Ammon's horn (tissue), 1 donor: ENCODE results near the gene GCLM.
"Not testable (repeated sequence)": the region's sequence is repeated elsewhere in the genome, so short reads cannot be mapped to it uniquely, and the experiment has no call there.

Experiments used
- DNase-seq: peaks from one replicate; pipeline ENCODE4 v3.0.0-alpha.2; 2016; ENCODE audit warnings: low spot score

Gene GCLM

DNA sequence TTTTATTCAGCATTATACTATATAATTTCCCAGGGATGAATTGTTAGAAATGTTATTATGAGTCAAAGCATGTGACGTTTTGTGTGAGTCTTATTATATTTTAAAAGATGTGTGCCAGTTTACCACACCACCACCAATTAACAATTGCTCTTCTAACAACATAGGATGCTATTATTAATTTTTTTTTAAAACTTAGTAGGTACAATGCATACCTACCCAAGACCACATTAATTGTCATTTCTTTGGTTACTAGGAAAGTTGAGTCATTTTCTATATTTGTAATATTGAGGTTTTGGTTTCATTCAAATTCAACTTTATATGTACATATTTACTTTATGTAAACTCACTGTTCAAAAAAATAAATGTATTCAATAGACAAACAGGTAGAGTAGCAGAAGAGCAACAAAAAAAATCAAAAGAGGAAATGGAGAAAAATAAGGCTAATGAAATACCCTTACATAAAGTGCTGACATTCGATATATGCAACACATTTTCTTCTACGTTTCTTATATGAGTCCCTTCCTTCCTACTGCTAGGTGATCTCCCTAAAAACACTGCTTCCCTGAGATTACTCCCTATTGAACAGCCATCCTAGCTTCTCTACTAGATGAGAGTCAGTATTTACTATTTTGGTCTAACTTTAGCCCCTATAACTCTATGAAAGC is 9.6 kb downstream of the GCLM start:
- no peak for DNase-seq

GRCh38 chr1:93888900-93889299 is 20.3 kb downstream of the GCLM start:
- DNase-seq, result no peak

DNA sequence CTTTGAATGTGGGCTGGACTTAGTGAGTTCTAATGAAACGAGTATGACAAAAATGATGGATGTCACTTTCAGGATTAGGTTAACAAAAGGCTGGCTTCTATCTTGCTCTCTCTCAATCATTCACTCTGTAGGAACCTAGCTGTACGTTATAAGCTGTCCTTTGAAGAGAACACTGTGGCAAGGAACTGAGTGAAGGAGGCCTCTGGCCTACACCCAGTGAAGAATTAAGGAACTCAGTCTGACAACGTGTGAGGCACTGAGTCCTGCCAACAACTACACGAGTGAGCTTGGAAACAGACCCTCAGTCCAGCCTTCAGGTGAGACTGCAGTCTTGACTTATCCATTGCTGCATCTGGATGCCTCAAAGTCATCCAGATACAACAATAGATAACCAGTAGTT is 27.0 kb downstream of the GCLM start:
- no peak for DNase-seq

- DNase-seq, result no peak
Observed at GRCh38 chr1:93880731-93881130, 28.5 kb downstream of the GCLM start.

DNA sequence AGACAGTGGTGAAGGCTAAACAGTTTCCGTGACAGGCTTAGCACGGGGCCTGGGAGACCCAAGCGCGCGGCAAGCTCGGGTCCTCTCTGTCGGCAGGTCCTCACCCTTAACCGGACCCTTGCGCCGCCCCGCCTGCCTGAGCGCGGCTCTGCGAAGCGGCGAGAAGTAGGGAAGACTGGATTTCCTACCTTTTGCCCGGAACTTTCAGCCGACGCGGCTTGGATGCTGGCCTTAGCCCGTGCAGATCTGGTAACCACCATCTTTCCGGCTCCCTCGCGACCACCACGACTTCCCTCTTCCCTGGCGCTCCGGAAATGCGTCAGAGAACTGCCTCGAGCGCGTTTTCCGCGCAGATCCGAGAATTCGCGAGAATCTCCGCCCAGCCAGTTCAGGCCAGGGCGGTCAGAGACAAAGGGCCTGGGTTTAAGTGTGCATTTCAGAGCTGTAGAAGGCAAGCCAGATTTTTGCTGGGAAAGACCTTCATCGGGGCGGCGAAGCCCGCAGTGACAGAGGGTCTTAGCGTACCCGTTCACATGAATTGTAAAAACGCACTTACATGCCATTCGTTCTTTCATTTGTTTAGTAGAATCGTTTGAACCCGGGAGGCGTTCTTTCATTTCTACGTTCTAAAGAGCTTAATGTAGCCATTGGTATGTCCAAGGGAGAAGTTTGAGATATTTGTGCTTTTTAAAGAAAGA is 30.2 kb downstream of the GCLM start, which contains the start of gene DNTTIP2:
Gene DNTTIP2 (minus strand): TSS at position 318 of the 698 bp plus-strand sequence. CDS start 58 bp downstream, at position 260.
- DNase-seq, result peak; percentile 92

- peak; percentile 34 for DNase-seq
Observed at GRCh38 chr1:93878501-93878888, 30.7 kb downstream of the GCLM start.

DNA sequence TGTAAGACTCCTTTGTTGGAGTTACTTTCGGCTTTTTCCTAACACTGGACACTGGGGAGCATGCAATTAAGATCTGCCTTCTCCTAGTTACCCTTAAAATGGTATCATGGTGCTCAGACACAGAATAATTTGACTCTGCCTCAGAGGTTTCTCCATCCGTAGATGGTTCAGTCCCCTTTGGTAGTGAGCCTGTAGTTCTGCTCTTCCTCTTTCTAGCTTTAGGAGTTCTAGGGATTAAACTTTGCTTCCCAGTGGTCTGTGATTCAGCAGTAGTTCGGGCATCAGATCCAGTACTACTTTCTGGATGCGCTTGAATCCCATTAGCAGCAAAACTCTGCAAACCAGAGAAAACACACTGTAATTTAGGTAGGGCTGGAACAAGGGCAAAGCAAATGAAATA is 31.7 kb downstream of the GCLM start:
- no peak for DNase-seq

DNA sequence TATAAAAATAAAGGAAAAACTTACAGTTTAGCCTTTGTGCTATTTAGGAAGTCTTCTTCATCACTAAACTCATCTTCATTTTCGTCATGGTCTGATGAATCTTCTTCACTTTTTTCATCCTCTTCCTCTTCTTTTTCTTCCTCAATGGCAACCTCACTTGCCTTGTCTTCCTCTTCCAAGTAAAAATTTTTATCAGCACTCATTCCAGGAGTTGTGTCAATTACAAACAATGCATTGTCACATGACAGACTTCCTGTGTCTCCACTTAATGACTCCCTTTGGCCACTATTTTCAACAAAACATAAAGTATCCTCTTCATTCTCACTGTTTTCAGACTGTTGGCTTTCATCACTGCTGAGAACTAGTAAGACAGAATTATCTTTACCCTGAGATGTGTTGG is 33.0 kb downstream of the GCLM start:
- DNase-seq, result no peak

DNA sequence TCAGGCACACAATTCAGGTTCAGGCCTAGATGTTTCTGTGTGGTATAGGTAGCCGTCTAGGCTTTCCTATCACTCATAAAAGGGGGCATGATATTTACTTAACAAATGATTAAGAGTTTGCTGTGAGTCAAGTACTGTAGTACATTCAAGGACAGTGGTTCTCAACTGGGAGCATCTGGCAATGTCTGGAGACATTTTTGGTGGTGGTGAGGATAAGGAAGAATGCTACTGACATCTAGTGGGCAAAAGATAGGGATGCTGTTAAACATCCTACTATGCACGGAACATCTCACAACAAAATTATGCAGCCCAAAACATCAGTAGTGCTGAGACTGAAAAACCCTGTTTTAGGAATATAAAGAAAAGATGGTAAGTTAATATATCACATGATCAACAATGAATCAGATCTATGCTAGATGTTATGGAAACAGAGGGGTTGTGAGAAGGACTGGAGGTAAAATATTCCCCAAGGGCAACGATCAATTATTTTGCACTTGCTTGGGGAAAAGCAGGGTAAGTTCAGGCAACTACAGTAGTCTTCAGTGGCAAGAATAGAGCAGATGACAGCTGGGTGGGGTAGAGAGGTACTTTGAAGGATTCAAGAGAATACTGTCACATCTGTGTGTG is 35.1 kb downstream of the GCLM start:
- DNase-seq, result peak; percentile 41

DNA sequence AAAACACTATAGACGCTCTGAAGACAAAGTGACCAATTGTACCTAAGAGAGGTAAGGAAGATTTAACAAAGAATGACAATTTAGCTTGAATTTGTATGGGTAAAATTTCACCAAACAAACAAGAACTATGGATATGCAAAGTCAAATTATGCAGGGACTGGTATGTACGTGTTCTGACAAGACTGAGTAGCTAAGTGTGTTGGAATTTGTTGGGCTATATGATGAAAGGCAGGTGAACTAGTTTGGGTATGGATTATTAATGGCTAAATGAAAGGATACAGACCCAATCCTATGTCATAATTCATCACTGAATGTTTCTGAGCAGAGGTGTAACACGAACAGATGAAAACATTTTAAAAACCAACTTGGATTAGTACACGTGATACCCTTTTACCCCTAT is 37.9 kb downstream of the GCLM start:
- no peak for DNase-seq

GRCh38 chr1:93869653-93870052 is 39.6 kb downstream of the GCLM start:
- no peak for DNase-seq

- not testable (repeated sequence) for DNase-seq
Observed at GRCh38 chr1:93868492-93868891, 40.7 kb downstream of the GCLM start.

DNA sequence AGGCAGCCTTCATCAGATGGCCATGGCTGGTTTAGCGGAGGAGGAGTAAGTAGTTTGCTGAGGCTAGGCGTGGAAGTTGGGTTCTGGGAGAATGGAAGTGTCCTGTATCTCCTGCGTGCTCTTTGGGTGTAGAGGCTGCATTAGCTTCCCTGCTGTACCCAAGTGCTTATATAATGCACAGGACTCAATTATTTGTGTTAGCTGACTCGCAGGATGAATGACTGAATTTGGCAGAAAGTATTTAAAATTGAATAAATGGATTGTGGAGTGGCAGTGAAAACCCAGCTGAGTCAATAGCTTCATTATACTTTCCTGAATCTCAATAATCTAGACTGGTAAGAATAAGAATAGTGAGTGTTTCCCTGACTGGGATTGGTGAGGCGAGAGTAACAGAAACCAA is 44.0 kb downstream of the GCLM start:
- no peak for DNase-seq

GRCh38 chr1:93864175-93864574 is 45.1 kb downstream of the GCLM start:
- DNase-seq, result no peak

GRCh38 chr1:93857653-93858052 is 51.6 kb downstream of the GCLM start:
- not testable (repeated sequence) for DNase-seq

GRCh38 chr1:93855983-93856382 is 53.2 kb downstream of the GCLM start:
- DNase-seq, result not testable (repeated sequence)

DNA sequence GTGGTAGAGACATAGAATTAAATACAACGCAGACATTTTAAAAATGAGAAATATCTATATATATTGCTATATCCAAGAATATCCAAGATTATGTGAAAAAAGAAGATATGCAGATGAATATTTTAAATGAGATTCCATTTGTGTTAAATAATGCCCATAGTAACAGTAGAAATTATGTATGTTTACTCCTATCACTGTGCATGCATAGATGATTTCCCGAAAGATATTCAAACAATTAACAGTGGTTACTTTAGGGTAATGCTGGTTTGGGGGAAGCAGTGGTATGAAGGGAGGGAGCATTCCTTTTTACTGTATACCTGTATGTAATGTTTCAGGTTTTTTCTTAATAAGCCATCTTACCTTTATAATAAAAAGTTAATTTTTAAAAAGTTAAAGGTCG is 55.3 kb downstream of the GCLM start:
- no peak for DNase-seq

GRCh38 chr1:93851878-93852277 is 57.4 kb downstream of the GCLM start:
- no peak for DNase-seq

GRCh38 chr1:93851327-93851712 is 57.9 kb downstream of the GCLM start:
- no peak for DNase-seq

GRCh38 chr1:93850687-93851326 is 58.4 kb downstream of the GCLM start:
- peak; percentile 58 for DNase-seq

GRCh38 chr1:93848350-93848883 is 60.8 kb downstream of the GCLM start:
- DNase-seq, result no peak

DNA sequence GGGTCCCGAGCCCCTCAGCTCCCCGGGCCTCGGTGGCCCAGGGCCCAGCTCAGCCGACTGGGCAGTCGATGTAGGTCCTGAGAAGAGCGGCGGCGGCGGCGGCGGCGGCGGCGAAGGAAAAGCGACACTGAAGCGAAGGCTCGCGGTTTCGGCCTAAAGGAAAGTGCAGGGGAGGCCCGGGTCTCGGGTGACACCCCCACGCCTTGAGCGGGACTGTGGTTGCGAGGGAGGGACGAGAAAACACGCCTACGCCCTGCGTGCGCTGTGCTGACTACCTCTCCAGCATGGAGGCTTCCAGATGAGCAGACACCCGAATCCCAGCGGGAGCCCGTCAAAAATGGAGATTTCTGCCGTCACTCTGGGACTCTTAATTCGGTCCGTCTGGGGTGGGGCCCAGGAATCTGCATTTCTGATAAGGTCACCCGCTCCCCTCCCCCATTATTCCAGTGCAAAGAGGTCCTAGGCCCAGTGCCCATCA is 61.4 kb downstream of the GCLM start:
- peak; percentile 68 for DNase-seq
